Measurements from ENCODE around the gene SH2D4B. TPM values are rescaled to one million over a fixed set of nuclear protein-coding genes. Genes with fewer than 3 reads are reported as not detected.

SH2D4B gene
- total and polyA plus RNA-seq, 2 of the 13 experiments (the other 11 are each of a cell fraction or from before 2014, with no cell fraction given): not detected

- TF ChIP-seq RNF219 (CRISPR knock-in tag; IDR thresholded peaks at IDR 0.05) (no peak), ZBTB10 (CRISPR knock-in tag; IDR thresholded peaks at IDR 0.05; ENCODE audit: borderline replicate concordance) (no peak), GATAD2A (CRISPR knock-in tag; IDR thresholded peaks at IDR 0.05) (peak; percentile 23; the same call in 1 of the 2 replicates), ZNF343 (CRISPR knock-in tag; IDR thresholded peaks at IDR 0.05) (no peak), HBP1 (CRISPR knock-in tag; IDR thresholded peaks at IDR 0.05; ENCODE audit: low read depth) (no peak), POGZ (CRISPR knock-in tag; IDR thresholded peaks at IDR 0.05) (no peak), ZNF333 (CRISPR knock-in tag; IDR thresholded peaks at IDR 0.05; ENCODE audit: borderline replicate concordance) (no peak), BRF2 (CRISPR knock-in tag; IDR thresholded peaks at IDR 0.05) (0 out of 2 replicates have a peak, but pooled peaks have one; percentile 25), ZNF253 (CRISPR knock-in tag; IDR thresholded peaks at IDR 0.05; ENCODE audit: borderline replicate concordance) (no peak), CTCF (CRISPR knock-in tag; IDR thresholded peaks at IDR 0.05) (peak; percentile 92), HMGXB4 (CRISPR knock-in tag; IDR thresholded peaks at IDR 0.05; ENCODE audit: borderline replicate concordance in 1 of 2, low read depth in 1 of 2) (peak; percentile 56 to 72; a peak in 3 of 4 replicates), SALL1 (CRISPR knock-in tag; IDR thresholded peaks at IDR 0.05) (0 out of 2 replicates have a peak, but pooled peaks have one; percentile 15), CAMTA2 (CRISPR knock-in tag; IDR thresholded peaks at IDR 0.05; ENCODE audit: borderline replicate concordance) (no peak), ZNF337 (CRISPR knock-in tag; IDR thresholded peaks at IDR 0.05; ENCODE audit: borderline replicate concordance, low read depth) (no peak)
Measured at GRCh38 chr10:80664071-80664680, 126.5 kb downstream of the SH2D4B start (continued).

Data from HepG2 (cell line).